IMR-90 (cell line): Measurements from ENCODE around the gene TMPRSS3.

Experiments used
- BHLHE40 ChIP-seq: fragments of 150-350 bp; IDR thresholded peaks from 2 replicates; pipeline ENCODE4 v1.6.1; 2016; ENCODE audit warnings: mild to moderate bottlenecking, low read depth, low read length
- CEBPB ChIP-seq: IDR thresholded peaks from 2 replicates; pipeline ENCODE4 v1.6.1; 2012; ENCODE audit warnings: low read depth, low read length, improper control_type of control experiment
- CHD1 ChIP-seq: IDR thresholded peaks from 2 replicates; pipeline ENCODE4 v1.6.1; 2012; ENCODE audit warnings: low read depth, low read length, improper control_type of control experiment
- FOS ChIP-seq: fragments of 150-350 bp; IDR thresholded peaks from 2 replicates; pipeline ENCODE4 v1.6.1; 2016; ENCODE audit warnings: low read depth, low read length
- MAFK ChIP-seq: IDR thresholded peaks from 2 replicates; pipeline ENCODE4 v1.6.1; 2012; ENCODE audit warnings: low read depth, low read length, improper control_type of control experiment
- MAZ ChIP-seq: IDR thresholded peaks from 2 replicates; pipeline ENCODE4 v1.6.1; 2012; ENCODE audit warnings: low read depth, mild to moderate bottlenecking, low read length, improper control_type of control experiment, moderate library complexity, borderline replicate concordance
- MXI1 ChIP-seq: IDR thresholded peaks from 2 replicates; pipeline ENCODE4 v1.6.1; 2012; ENCODE audit warnings: low read depth, mild to moderate bottlenecking, low read length, moderate library complexity, borderline replicate concordance
- NFE2L2 ChIP-seq: fragments of 150-350 bp; IDR thresholded peaks from 2 replicates; pipeline ENCODE4 v1.6.1; 2016; ENCODE audit warnings: low read depth, mild to moderate bottlenecking, low read length
- POLR2A ChIP-seq: IDR thresholded peaks from 2 replicates; pipeline ENCODE4 v1.6.1; 2012; ENCODE audit warnings: mild to moderate bottlenecking, low read depth, low read length
- RAD21 ChIP-seq: IDR thresholded peaks from 2 replicates; pipeline ENCODE4 v1.6.1; 2012; ENCODE audit warnings: low read length, improper control_type of control experiment
- RCOR1 ChIP-seq: IDR thresholded peaks from 2 replicates; pipeline ENCODE4 v1.6.1; 2012; ENCODE audit warnings: mild to moderate bottlenecking, low read length, improper control_type of control experiment; ENCODE audit not compliant: insufficient replicate concordance
- RFX5 ChIP-seq: IDR thresholded peaks from 2 replicates; pipeline ENCODE4 v1.8.0; 2012; ENCODE audit warnings: low read depth, mild to moderate bottlenecking, low read length, moderate library complexity
- TF ChIP-seq, protein P1 (sequence below): fragments of 150-350 bp; IDR thresholded peaks from 2 replicates; pipeline ENCODE4 v1.6.1; 2016; ENCODE audit warnings: low read depth, mild to moderate bottlenecking, low read length, moderate library complexity, borderline replicate concordance
- TF ChIP-seq, protein P2 (sequence below): conservative IDR thresholded peaks from 2 replicates; pipeline ENCODE4 v1.5.1; 2012; ENCODE audit warnings: mild to moderate bottlenecking, low read depth, low read length, improper control_type of control experiment

DNA sequence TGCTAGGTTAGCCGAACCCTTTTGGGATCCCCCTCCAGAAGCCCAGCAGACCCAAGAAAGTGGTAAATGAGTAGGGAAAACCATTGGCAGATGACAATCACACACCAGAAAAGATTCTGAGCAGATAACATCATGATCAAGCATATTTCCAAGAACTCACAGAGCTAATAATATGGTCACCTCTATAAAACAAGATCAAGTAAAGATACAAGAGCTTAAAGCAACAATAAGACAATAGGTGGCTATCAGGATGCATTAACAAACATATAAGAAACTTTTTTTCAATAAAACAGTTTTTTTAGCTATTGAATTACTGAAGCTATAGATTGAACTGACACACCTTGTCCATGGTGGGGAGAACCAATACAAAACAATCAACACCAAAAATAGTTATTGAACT, 36.8 kb upstream of the TMPRSS3 start:
- TF ChIP-seq, protein P1, sequence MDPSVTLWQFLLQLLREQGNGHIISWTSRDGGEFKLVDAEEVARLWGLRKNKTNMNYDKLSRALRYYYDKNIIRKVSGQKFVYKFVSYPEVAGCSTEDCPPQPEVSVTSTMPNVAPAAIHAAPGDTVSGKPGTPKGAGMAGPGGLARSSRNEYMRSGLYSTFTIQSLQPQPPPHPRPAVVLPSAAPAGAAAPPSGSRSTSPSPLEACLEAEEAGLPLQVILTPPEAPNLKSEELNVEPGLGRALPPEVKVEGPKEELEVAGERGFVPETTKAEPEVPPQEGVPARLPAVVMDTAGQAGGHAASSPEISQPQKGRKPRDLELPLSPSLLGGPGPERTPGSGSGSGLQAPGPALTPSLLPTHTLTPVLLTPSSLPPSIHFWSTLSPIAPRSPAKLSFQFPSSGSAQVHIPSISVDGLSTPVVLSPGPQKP: no peak
- TF ChIP-seq POLR2A (no peak), RCOR1 (no peak), RFX5 (no peak), RAD21 (no peak), BHLHE40 (no peak), CHD1 (no peak), NFE2L2 (no peak), MXI1 (no peak), CEBPB (no peak), FOS (no peak), MAZ (no peak), MAFK (no peak)
- TF ChIP-seq, protein P2, sequence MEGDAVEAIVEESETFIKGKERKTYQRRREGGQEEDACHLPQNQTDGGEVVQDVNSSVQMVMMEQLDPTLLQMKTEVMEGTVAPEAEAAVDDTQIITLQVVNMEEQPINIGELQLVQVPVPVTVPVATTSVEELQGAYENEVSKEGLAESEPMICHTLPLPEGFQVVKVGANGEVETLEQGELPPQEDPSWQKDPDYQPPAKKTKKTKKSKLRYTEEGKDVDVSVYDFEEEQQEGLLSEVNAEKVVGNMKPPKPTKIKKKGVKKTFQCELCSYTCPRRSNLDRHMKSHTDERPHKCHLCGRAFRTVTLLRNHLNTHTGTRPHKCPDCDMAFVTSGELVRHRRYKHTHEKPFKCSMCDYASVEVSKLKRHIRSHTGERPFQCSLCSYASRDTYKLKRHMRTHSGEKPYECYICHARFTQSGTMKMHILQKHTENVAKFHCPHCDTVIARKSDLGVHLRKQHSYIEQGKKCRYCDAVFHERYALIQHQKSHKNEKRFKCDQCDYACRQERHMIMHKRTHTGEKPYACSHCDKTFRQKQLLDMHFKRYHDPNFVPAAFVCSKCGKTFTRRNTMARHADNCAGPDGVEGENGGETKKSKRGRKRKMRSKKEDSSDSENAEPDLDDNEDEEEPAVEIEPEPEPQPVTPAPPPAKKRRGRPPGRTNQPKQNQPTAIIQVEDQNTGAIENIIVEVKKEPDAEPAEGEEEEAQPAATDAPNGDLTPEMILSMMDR: no peak
